AG10803 (cell line): ENCODE measurements around the gene TBX1.
"Not testable (repeated sequence)": the region's sequence is repeated elsewhere in the genome, so short reads cannot be mapped to it uniquely, and the experiment has no call there.

ENCODE experiments used
- DNase-seq: peaks from one replicate; pipeline ENCODE4 v3.0.0; 2010; ENCODE audit warnings: low read depth
- H3K4me3 ChIP-seq: 2 replicates; pipeline ENCODE4 v1.5.1; 2011; ENCODE audit warnings: mild to moderate bottlenecking, low read length, control low read depth
- CTCF ChIP-seq: conservative IDR thresholded peaks from 2 replicates; pipeline ENCODE4 v1.5.1; 2011; ENCODE audit warnings: mild to moderate bottlenecking, low read length, control low read depth, inconsistent platforms

The TBX1 gene

GRCh38 chr22:19789828-19790227 lies 29.2 kb downstream of the TBX1 start:
- DNase-seq, result no peak
- TF ChIP-seq CTCF, result no peak

GRCh38 chr22:19791243-19791642 lies 30.7 kb downstream of the TBX1 start:
- H3K4me3 ChIP-seq, result no peak overlapping the region
- DNase-seq, result no peak
- no peak for TF ChIP-seq CTCF

More at GRCh38 chr22:19789828-19790227, 29.2 kb downstream of the TBX1 start:
- no peak overlapping the region for H3K4me3 ChIP-seq

GRCh38 chr22:19791894-19792293 lies 31.3 kb downstream of the TBX1 start:
- H3K4me3 ChIP-seq, result no peak overlapping the region
- DNase-seq, result no peak
- TF ChIP-seq CTCF, result no peak

- DNase-seq, H3K4me3 ChIP-seq: not testable (repeated sequence)
Measured at GRCh38 chr22:19792383-19792896, 31.9 kb downstream of the TBX1 start.

- H3K4me3 ChIP-seq, result no peak overlapping the region
- no peak for TF ChIP-seq CTCF
- DNase-seq, result no peak
Measured at GRCh38 chr22:19793161-19793560, 32.6 kb downstream of the TBX1 start.

- DNase-seq, result no peak
- no peak for TF ChIP-seq CTCF
- no peak overlapping the region for H3K4me3 ChIP-seq
Measured at GRCh38 chr22:19793661-19794310, 33.2 kb downstream of the TBX1 start.

- no peak for TF ChIP-seq CTCF
- H3K4me3 ChIP-seq, result no peak overlapping the region
- DNase-seq, result peak; percentile 60
Measured at GRCh38 chr22:19795617-19796008, 35.0 kb downstream of the TBX1 start.
